IPS DF 6.9 (cell line): ENCODE data around the gene BTBD16.

Source experiments
- DNase-seq: peaks from one replicate; pipeline ENCODE4 v3.0.0-alpha.2; 2013; ENCODE audit warnings: low read depth, low spot score
- H3K27ac ChIP-seq: one replicate; pipeline ENCODE4 v1.5.1; 2013; ENCODE audit warnings: low read length, control low read depth
- H3K27me3 ChIP-seq: 2 replicates; pipeline ENCODE4 v1.6.1; 2013; ENCODE audit warnings: mild to moderate bottlenecking, low read length; ENCODE audit not compliant: control insufficient read depth, insufficient read depth
- H3K36me3 ChIP-seq: 2 replicates; pipeline ENCODE4 v1.6.1; 2013; ENCODE audit warnings: low read length; ENCODE audit not compliant: control insufficient read depth, insufficient read depth
- H3K4me1 ChIP-seq: 2 replicates; pipeline ENCODE4 v1.6.1; 2013; ENCODE audit warnings: low read length; ENCODE audit not compliant: control insufficient read depth, insufficient read depth
- H3K4me3 ChIP-seq: 2 replicates; pipeline ENCODE4 v1.5.1; 2013; ENCODE audit warnings: mild to moderate bottlenecking, low read length
- H3K9me3 ChIP-seq: 2 replicates; pipeline ENCODE4 v1.6.1; 2013; ENCODE audit warnings: low read length, inconsistent platforms; ENCODE audit not compliant: control insufficient read depth, insufficient read depth
- WGBS: extraction: QIAGEN DNeasy Blood & Tissue Kit; methylation state at CpG from one replicate; pipeline ENCODE4 v1.1.7; 2013; ENCODE audit warnings: mixed read lengths, missing lambda C conversion rate; ENCODE audit not compliant: insufficient read length, insufficient coverage; 5-methylcytosine and 5-hydroxymethylcytosine counted together

Gene BTBD16

GRCh38 chr10:122386514-122386913, 115.4 kb downstream of the BTBD16 start:
- no peaks in the 10 kb centered on the region for H3K36me3 ChIP-seq
- H3K27ac ChIP-seq: no peak overlapping the region
- H3K9me3 ChIP-seq: no peaks in the 10 kb centered on the region
- no peaks in the 10 kb centered on the region for H3K4me1 ChIP-seq
- no peak overlapping the region for H3K4me3 ChIP-seq
- no CpG with 5 or more reads among the region's 2 CpGs for WGBS
- no peaks in the 10 kb centered on the region for H3K27me3 ChIP-seq
- DNase-seq: no peak

DNA sequence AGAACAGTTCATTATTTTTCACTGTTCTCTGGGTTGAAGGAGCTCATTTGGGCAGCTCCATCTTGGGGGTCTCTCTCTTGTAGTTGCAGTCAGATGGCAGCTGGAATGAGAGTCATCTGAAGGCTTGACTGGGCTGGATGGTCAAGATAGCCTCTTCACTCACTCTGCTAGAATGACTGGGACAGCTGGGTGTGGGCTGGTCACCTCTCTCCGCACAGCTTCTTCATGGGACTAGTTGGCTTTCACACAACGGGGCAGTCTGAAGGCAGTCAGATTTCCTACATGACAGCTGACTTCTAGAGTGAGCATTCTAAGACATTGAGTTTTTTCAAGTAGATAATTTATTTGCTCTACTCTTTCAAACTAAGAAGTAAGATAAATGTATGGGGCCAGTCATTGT, 116.5 kb downstream of the BTBD16 start:
- Histone ChIP-seq H3K27ac (no peak overlapping the region), H3K27me3 (no peaks in the 10 kb centered on the region), H3K36me3 (no peaks in the 10 kb centered on the region), H3K9me3 (no peaks in the 10 kb centered on the region), H3K4me1 (no peaks in the 10 kb centered on the region), H3K4me3 (no peak overlapping the region)
- DNase-seq: no peak
- no CpG with 5 or more reads among the region's 2 CpGs for WGBS
